Testis (tissue), 3 donors: ENCODE data around the gene UFSP2. TPM values are rescaled to one million over a fixed set of nuclear protein-coding genes. Genes with fewer than 3 reads are reported as not detected.

ENCODE experiments used
- DNase-seq: peaks from one replicate; pipeline ENCODE4 v3.0.0-alpha.2; 2019
- H3K27ac ChIP-seq, 2 donors: fragments of 200-600 bp; sonication (generic); one replicate each; pipeline ENCODE4 v1.5.1; 2019
- H3K27me3 ChIP-seq: fragments of 200-600 bp; sonication (generic); one replicate; pipeline ENCODE4 v1.5.1; 2019
- H3K36me3 ChIP-seq: fragments of 200-600 bp; sonication (generic); one replicate; pipeline ENCODE4 v1.5.1; 2017; ENCODE audit warnings: low read depth; ENCODE audit errors: missing control alignments
- H3K4me1 ChIP-seq: fragments of 200-600 bp; sonication (generic); one replicate; pipeline ENCODE4 v1.5.1; 2019
- H3K4me3 ChIP-seq, 2 donors: fragments of 200-600 bp; sonication (generic); one replicate each; pipeline ENCODE4 v1.5.1; 2017 to 2019
- H3K9me3 ChIP-seq: fragments of 200-600 bp; sonication (generic); one replicate; pipeline ENCODE4 v1.5.1; 2017
- CTCF ChIP-seq, 3 experiments: fragments of 450-650 bp in 2 of 3; fragments of 200-600 bp in 1 of 3; sonication (generic) in 1 of 3; IDR thresholded peaks; one replicate each; pipeline ENCODE4 v1.5.1; 2016 to 2019; ENCODE audit warnings: antibody characterized with exemption in 3 of 3, mild to moderate bottlenecking in 2 of 3, moderate library complexity in 1 of 3
- POLR2A ChIP-seq: fragments of 450-650 bp; IDR thresholded peaks from one replicate; pipeline ENCODE4 v1.6.1; 2017; ENCODE audit warnings: antibody characterized with exemption, mild to moderate bottlenecking, moderate library complexity
- WGBS, 2 donors: methylation state at CpG; one replicate each; pipeline ENCODE4 v1.1.5; 2018; 5-methylcytosine and 5-hydroxymethylcytosine counted together
- intact Hi-C: fragments of 100-400 bp; cut with DNase I; formaldehyde crosslinking; loops from one replicate; pipeline ENCODE4 v1.15.1; 2023; ENCODE audit warnings: low total_unique reads
- polyA plus RNA-seq: library from polyadenylated mRNA; stranded (reverse); fragments of 350-450 nt; fragmentation: Illumina TruSeq; extraction: RNeasy Lipid Tissue Mini Kit (QIAGEN cat#74804); gene quantifications from one replicate; pipeline ENCODE4 v1.2.3, GENCODE V29; 2014; ENCODE audit warnings: low read depth, low replicate concordance; ENCODE audit not compliant: insufficient read depth
- small RNA-seq, 2 donors: library from RNA; depleted of rRNA; stranded (forward); fragments of <200 nt; gene quantifications; one replicate each; pipeline ENCODE3, GENCODE V24; 2016
- total RNA-seq, 2 donors: library from RNA; depleted of rRNA; stranded (reverse); fragments of >200 nt; gene quantifications; one replicate each; pipeline ENCODE4 v1.2.3, GENCODE V29; 2016

UFSP2 gene
- total and polyA plus RNA-seq, 3 donors from 2014 or later = 64.1 to 73.0 (median 71.3) TPM

DNA sequence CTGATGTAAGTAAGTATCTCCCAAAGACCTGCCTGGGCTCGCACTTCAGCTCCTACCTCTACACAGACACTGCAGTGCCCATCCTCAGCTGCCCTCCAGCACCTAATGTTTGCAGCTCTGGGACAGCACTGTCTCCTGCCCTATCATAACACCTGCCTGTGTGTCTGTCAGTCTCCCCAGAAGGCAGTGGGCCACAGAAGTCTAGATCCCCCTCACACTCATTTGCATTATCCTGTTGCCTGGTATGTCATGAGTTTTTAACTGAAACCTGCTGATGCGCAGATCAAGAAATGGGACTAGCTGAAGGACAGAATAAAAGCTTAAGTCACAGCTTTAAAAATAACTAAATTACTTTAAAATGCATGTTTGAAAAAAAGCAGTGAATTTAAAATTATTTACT lies 73.0 kb downstream of the UFSP2 start:
- no peak for DNase-seq
- Histone ChIP-seq H3K9me3 (no peaks in the 10 kb centered on the region), H3K4me1 (no peaks in the 10 kb centered on the region), H3K27ac (no peak overlapping the region), H3K27me3 (no peaks in the 10 kb centered on the region), H3K4me3 (no peak overlapping the region), H3K36me3 (no peaks in the 10 kb centered on the region)
- 90 to 97% methylated on average over 2 of the region's 2 CpGs for WGBS, 2 donors
- TF ChIP-seq POLR2A = no peak
- no peak for TF ChIP-seq CTCF (IDR thresholded peaks at IDR 0.05)
- intact Hi-C loops = no loop called here

DNA sequence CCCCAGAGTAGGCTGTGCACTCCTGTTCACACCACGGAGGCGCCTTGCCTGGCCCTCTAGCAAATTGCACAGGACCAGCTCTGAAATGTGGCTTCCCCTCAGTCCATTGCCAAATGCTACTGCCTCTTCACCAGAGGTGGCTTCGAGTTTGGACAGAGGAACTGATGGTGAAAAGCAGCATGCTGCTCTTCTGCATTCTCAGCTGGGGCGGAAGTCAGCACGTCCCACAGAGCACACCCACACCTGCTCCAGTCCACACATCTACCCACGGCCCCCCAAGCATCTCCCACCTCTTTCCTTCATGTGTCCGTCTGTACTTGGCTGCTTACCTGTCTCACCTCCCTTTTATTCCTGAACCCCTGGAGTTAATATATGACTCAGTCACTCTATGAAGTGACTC lies 73.6 kb downstream of the UFSP2 start:
- WGBS, 2 donors = 92 to 95% methylated on average over 7 of the region's 7 CpGs
- no peak overlapping the region for H3K4me3 ChIP-seq
- intact Hi-C loops = no loop called here
- no peak for TF ChIP-seq POLR2A
- TF ChIP-seq CTCF (IDR thresholded peaks at IDR 0.05) = no peak
- no peak for DNase-seq
- no peaks in the 10 kb centered on the region for H3K36me3 ChIP-seq
- no peaks in the 10 kb centered on the region for H3K9me3 ChIP-seq
- no peaks in the 10 kb centered on the region for H3K27me3 ChIP-seq
- no peak overlapping the region for H3K27ac ChIP-seq
- H3K4me1 ChIP-seq = no peaks in the 10 kb centered on the region

DNA sequence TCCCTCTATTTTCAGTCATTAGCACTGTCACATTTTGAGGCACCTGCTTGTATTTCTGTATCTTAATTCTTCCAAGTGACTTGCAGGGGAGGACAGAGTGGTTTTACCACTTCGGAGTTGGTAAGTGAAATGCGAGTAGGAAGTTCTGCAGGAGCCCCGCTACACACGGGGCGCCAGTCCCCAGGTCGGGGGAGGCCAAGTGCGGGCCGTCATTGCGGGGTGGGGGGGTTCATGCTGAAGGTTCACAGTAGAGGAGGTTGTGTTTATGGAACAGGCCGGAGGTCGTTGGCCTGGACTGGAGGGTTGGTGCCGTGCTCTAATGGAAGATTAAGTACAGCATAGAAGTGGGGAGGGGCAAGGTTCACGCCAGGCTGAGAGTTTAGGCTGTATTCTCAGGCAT lies 74.1 kb downstream of the UFSP2 start:
- no peaks in the 10 kb centered on the region for H3K9me3 ChIP-seq
- no peaks in the 10 kb centered on the region for H3K4me1 ChIP-seq
- intact Hi-C loops = no loop called here
- TF ChIP-seq CTCF (IDR thresholded peaks at IDR 0.05) = no peak
- no peak for TF ChIP-seq POLR2A
- H3K4me3 ChIP-seq = no peak overlapping the region
- no peak for DNase-seq
- H3K36me3 ChIP-seq = no peaks in the 10 kb centered on the region
- 85% methylated on average over 13 of the region's 13 CpGs for whole genome bisulfite sequencing, 2 donors
- H3K27me3 ChIP-seq = no peaks in the 10 kb centered on the region
- no peak overlapping the region for H3K27ac ChIP-seq

Small RNA genes lying within 50 kb of the gene (small RNA-seq; reads per million reads assigned to genes)
- gene RF00019 = 0 reads per million in 2 donors

Other genes with a start within 250 kb of the UFSP2 start
- 10 to 100 TPM; 49.4 to 54.5 TPM for gene CFAP97, start 222.0 kb downstream of the UFSP2 start, total RNA-seq
- gene CFAP97, start 222.0 kb downstream of the UFSP2 start, polyA plus RNA-seq = 59.7 TPM
- 10 to 100 TPM; 45.0 to 50.5 TPM for gene SNX25, start 216.4 kb downstream of the UFSP2 start, total RNA-seq
- gene SNX25, start 216.4 kb downstream of the UFSP2 start, polyA plus RNA-seq = 20.2 TPM
- 10 to 100 TPM in 1 of 2 donors, 1 to 10 TPM in 1; 7.5 to 11.9 TPM for gene LRP2BP, start 30.0 kb downstream of the UFSP2 start, total RNA-seq
- gene LRP2BP, start 30.0 kb downstream of the UFSP2 start, polyA plus RNA-seq = 49.5 TPM
- gene ANKRD37, start 29.1 kb downstream of the UFSP2 start, total RNA-seq = 10 to 100 TPM; 12.7 to 23.7 TPM
- gene ANKRD37, start 29.1 kb downstream of the UFSP2 start, polyA plus RNA-seq = 19.6 TPM
- gene CCDC110, start 45.8 kb upstream of the UFSP2 start, total RNA-seq = 10 to 100 TPM; 39.1 to 78.1 TPM
- 28.1 TPM for gene CCDC110, start 45.8 kb upstream of the UFSP2 start, polyA plus RNA-seq
- gene PDLIM3, start 109.5 kb upstream of the UFSP2 start, total RNA-seq = 10 to 100 TPM; 29.8 to 41.6 TPM
- 66.4 TPM for gene PDLIM3, start 109.5 kb upstream of the UFSP2 start, polyA plus RNA-seq